Stimulated activated CD8-positive, alpha-beta memory T cell treated with anti-CD3 and anti-CD28 coated beads, Interleukin-4, amount 100 ng/mL, for 4 hours (primary cell): ENCODE results near the gene ABAT.

ENCODE experiments used
- DNase-seq, 2 donors: peaks; one replicate each; pipeline ENCODE4 v3.0.0-alpha.2; 2020; ENCODE audit warnings: low read depth in 2 of 2, low spot score in 1 of 2

ABAT gene

DNA sequence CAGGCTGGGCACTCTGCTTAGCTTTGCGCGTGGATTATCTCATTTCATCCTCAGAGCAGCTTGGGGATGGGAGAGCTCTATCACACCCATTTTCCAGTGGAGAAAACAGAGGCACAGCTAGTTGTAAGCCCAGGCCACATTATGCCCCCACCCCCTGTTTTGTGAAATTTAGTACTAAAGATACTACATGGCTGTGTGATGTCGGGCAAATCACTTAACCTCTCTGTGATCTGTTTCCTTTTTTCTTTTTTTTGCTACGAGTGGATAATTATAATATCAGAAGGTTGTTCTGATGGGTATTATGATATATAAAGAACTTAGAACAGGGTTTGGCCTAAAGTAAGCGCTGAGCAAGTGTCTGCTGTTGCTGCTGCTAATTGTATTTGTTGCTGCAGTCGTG, 41.6 kb downstream of the ABAT start:
- no peak for DNase-seq

- DNase-seq: no peak
These were observed 42.2 kb downstream of the ABAT start for GRCh38 chr16:8716592-8716991.

GRCh38 chr16:8717469-8717868, 43.1 kb downstream of the ABAT start:
- DNase-seq: no peak

GRCh38 chr16:8717892-8718415, 43.5 kb downstream of the ABAT start:
- DNase-seq: no peak

DNA sequence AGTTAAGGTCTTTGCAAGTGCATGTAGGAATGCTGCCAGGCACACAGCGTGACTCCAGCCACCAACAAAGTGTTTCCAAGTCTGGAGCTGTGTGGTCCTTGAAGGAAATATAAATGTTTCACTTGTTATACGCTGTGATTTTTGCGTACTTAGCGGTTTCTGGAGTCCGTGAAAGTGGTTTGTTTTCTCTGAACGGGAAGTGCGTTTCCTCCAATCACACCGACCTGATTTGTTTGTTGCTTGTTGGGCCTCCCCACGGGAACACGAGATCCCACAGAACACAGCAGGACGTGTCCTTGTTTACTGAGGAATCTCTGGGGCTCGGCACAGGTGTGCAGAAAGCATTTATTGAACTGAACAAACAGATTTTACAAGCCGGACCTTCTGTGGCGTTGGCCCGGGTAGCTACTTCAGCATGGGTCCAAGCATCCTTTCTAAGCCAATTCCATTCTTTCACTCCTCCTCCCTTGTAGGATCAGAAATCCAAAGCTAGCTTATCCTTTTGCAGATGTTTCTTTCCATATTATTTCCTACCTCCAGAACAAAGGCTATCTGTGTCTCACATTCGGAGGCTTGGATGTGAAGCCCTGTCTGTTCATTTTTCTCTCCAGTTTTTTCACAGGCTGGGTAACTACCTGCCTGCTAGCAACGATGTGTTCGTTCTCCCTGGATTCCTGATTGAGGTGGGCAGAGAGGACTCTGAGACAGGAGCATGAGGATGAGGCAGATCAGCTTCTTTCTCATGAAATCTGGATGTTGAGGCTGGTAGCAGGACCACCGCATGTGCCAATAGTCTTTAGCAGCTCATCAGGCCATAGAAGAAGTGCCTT, 44.6 kb downstream of the ABAT start:
- DNase-seq: no peak

DNA sequence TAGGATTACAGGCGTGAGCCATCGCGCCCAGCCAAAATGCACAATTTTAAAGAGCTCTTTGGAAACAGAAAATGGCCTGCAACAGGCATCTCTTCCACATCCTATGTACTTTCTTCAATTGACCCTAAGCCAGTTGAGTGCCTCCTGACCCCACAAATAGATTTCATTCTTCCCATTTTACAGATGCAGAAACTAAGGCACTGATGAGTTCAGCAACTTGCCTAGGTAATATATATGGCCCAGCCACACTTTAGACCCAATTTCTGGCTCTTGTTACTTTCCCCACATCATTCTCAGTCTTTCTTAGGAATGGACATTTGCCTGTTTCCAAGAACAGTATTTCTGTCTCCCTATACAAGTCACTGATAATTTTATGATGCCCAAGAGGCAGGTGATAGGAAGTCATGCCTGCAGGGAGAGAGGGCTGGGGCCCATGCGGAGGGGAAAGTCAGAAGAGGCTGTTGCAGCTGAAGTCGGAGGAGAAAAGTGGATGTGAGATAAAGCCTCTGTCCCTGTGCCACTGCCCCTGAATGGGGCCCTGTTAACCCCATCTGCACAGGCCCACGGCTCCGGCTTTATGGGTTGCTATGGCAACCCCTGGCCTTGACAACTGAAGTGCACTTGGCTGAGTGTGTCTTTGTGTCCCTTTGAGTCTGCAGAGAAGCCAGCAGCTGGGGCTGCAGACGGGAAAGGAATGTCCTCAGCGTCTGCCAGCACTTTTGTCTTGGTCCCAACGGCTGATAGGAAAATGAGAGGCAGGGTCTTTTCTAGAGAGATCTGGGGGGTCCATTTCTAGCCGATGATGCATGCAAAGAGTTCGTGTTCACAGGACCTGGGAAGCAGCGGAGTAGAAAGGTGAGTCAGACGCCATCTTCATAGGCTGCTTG, 45.9 kb downstream of the ABAT start:
- DNase-seq: no peak

- DNase-seq: no peak
These were observed 46.5 kb downstream of the ABAT start for GRCh38 chr16:8720967-8721308.

GRCh38 chr16:8721336-8722024, 47.1 kb downstream of the ABAT start:
- no peak for DNase-seq

DNA sequence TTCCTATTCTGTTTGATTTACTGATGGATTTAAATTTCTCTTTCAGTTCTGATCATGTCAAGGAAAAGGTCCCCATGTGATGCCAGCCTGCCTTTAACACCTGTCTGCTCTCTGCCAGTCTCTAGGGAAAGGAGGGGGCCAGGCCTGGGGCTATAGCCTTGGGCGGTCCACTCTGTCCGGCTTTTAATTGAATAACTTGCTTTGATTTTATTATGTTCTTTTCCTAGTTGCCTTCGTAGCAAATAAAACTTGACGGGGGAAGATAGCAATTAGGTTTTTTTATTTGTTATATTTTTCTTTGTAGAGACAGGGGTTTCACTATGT, 47.6 kb downstream of the ABAT start:
- no peak for DNase-seq

DNA sequence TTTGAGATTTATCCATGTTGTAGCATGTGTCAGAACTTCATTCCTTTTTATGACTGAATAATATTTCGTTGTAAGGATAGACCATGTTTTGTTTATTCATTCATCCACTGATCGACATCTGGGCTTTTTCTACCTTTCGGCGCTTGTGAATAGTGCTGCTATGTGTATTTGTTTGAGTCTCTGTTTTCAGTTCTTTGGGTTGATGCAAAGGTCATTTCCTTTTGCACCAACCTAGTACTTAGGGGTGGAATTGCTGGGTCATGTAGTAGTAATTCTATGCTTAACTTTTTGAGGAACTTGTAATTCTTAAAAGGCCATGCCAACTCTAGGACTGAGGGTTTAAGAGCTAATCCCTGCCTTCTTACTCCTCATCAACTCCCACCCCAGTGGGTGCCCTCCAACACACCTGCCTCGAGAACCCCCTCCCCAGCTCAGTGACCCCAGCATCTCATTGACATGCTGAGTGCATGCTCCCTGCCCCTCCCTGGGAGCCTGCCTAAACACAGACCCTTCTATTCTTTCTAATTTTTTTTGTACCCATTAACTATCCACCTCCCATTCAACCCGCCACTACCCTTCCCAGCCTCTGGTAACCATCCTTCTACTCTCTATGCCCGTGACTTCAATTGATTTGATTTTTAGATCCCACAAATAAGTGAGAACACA, 51.2 kb downstream of the ABAT start:
- DNase-seq: no peak

DNA sequence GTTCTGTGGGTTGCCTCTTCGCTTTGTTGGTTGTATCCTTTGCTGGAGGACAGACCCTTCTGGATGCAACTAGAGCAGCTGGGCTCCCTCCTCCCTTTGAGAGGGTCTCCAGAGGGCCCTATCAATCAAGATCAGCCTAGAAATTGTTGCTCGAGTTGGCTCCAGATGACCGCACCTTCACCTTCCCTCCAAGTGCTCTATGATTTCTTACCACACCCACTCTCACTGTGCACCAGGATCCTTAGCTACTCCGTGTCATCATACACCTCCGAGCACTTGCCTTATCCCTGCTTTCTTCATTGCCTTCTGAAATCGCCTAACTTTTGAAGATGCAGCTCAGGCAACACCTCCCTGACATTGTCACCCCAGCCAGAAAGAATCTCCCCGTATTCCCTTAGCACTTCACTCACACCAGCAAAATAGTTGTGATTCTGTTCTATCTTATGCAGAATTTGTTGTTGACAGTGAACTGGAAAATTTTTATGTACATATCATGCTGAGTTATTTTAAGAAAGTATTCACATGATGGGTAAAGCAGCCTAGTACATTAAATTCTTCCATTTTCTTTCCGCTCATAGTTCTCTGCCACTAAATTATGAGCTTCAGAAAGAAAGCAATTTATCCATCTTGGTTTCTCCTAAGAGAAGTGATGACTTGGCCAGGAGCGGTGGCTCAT, 52.9 kb downstream of the ABAT start:
- no peak for DNase-seq

DNA sequence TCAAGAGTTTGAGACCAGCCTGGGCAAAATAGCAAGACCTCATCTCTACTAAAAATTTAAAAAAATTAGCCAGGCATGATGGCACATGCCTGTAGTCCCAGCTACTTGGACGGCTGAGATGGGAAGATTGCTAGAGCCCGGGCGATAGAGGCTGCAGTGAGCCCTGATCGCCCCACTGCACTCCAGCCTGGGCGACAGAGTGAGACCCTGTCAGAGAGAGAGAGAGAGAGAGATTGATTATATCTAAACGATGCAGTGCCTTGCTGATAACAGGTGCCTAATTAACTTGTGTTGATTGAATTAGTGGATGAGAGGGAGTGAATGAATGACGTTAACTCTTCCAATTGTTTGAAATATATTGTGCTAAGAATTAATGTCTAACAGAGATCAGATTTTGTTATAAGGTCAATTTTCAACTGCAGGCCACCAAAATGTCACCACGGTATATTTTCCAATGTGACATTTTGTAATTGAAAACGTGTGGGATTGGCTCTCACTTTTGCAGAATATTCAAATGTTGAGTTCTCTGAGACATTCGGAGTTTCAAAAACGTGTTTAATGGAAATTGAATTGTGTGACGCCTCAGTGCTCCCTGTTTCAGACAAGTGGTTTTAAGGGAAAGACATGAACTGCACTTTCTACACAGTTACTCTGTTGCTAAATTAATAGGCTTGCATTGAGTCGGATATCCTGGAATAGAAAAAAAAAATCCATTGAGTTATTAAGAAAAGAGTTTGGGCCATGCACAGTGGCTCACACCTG, 53.6 kb downstream of the ABAT start:
- DNase-seq: no peak

GRCh38 chr16:8729779-8730334, 55.4 kb downstream of the ABAT start:
- DNase-seq: no peak

GRCh38 chr16:8730335-8730915, 56.0 kb downstream of the ABAT start:
- no peak for DNase-seq

DNA sequence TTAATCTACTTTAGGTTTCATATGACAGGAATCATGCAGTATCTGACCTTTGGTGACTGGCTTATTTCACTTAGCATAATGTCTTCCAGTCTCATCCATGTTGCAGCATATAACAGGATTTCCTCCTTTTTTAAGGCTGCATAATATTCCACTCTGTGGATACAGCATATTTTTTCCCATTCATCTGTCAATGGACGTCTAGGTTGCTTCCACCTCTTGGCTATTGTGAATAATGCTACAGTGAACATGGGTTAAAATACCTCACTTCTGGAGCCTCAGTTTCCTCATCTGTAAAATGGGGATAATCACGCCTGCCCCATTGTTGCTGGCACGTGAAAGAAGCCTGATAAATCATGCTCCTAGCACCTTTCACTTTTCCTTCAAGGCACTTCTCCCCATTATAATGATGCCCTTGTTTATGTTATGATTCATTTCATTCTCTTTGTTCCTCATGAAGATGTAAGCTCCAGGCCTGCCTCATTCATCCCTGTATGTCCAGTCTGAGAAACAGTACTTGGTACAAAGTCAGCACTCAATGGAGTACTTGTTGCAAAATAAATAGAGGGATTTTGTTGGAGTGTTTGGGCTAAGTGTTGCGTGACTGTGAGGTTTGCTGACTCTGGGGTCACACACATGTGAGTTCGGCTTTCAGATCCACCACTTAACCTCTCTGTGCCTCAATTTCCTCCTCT, 59.6 kb downstream of the ABAT start:
- DNase-seq: no peak

- DNase-seq: no peak
These were observed 61.2 kb downstream of the ABAT start for GRCh38 chr16:8735574-8735973.

DNA sequence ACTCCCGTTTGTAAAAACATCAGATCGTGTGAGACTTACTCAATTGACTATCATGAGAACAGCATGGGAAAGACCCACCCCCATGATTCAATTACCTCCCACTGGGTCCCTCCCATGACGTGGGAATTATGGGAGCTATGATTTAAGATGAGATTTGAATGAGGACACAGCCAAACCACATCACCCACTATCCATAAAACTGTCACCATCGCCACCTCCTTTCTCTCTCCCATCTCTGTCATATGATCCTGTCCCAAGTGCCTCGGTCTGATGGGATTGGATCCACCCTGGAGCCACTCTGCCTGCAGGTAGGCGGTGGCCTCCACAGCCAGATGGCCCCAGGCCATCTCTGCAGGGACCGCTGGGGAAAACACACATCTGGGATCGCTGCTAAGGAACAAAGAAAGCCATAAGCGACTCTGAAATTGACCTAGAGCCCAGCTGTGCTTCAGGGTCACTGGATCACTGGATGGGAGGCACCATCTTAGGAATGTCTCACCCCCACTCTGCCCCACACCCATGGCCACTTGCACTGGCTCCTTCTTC, 61.8 kb downstream of the ABAT start:
- no peak for DNase-seq

DNA sequence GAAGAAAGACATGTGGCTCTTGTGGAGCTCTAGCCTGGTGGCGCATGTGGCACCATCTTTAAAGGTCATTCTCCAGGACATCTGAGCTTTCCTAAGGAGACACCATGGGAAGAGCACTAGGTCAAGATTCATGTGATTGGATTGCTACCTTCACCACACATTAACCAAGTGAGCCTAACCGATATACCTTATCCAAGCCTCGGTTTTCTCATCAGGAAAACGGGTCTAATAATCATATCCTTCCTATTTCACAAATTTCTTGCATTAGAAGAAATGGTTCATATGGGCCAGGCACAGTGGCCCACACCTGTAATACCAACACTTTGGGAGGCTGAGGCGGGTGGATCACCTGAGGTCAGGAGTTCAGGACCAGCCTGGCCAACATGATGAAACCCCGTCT, 64.7 kb downstream of the ABAT start:
- no peak for DNase-seq
